Measurements from ENCODE around the gene NOP16. TPM values are rescaled to one million over a fixed set of nuclear protein-coding genes. Genes with fewer than 3 reads are reported as not detected.

Gene NOP16
- total and polyA plus RNA-seq, 8 donors: 4.3 to 55.8 (median 30.9) TPM; not detected in 1

DNA sequence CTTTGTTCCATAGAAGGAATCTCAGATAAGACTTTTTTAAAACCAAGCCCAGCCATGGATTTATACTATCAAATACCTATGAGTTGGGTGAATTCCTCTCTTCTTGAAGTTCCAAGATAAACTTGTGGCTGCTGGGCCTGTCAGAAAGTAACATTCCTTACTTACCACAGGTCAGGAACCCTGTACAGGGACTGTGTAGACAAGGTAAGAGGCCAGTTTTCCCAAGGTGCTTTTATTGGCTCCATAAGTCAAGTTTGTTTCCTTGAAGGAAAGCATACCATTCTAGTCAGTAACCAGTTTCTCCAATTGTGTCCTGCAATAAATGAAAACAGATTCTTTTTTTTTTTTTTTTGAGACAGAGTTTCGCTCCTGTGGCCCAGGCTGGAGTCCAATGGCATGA is 36.7 kb upstream of the NOP16 start:
- Histone ChIP-seq H3K27me3 (no peaks in the 10 kb centered on the region), H3K4me3 (no peak overlapping the region), H3K36me3 (no peaks in the 10 kb centered on the region), H3K27ac (peak overlapping the region in 4 of 5 donors; percentile 47 to 71 (median 57)), H3K9me3 (no peaks in the 10 kb centered on the region), H3K4me1 (peaks cover 0 to 6% (median 2%) of the 10 kb centered on the region in 4 donors)
- DNase-seq: peak in 1 of 2 donors; percentile 40
- WGBS, 5 donors: 15 to 65% (median 48%) methylated on average over 1 of the region's 1 CpG
- TF ChIP-seq EP300 (IDR thresholded peaks at IDR 0.05) (no peak), POLR2AphosphoS5 (IDR thresholded peaks at IDR 0.05) (no peak), POLR2A (IDR thresholded peaks at IDR 0.05) (no peak)
- TF ChIP-seq, protein P1, sequence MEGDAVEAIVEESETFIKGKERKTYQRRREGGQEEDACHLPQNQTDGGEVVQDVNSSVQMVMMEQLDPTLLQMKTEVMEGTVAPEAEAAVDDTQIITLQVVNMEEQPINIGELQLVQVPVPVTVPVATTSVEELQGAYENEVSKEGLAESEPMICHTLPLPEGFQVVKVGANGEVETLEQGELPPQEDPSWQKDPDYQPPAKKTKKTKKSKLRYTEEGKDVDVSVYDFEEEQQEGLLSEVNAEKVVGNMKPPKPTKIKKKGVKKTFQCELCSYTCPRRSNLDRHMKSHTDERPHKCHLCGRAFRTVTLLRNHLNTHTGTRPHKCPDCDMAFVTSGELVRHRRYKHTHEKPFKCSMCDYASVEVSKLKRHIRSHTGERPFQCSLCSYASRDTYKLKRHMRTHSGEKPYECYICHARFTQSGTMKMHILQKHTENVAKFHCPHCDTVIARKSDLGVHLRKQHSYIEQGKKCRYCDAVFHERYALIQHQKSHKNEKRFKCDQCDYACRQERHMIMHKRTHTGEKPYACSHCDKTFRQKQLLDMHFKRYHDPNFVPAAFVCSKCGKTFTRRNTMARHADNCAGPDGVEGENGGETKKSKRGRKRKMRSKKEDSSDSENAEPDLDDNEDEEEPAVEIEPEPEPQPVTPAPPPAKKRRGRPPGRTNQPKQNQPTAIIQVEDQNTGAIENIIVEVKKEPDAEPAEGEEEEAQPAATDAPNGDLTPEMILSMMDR (IDR thresholded peaks at IDR 0.05): no peak
- intact Hi-C loops (cut with DNase I; ENCODE audit: low total_unique reads): no loop called here

DNA sequence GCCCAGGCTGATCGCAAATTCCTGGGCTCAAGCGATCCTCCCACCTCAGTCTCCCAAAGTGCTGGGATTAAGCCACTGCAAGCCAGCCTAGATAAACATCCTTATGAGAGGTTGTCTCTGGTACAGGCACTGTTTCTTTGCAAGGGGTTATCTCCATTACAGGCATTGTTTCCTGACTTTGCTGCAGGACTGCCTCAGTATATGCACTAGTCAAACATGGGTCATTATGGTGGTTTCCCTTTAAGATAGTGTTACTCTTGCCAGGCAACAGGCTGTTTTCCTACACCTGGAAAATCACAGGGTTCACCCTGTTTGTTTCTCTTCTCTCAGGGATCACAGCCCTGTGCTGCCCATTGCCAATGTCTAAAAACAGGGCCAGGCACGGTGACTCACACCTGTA is 35.8 kb upstream of the NOP16 start:
- no peak overlapping the region for H3K4me3 ChIP-seq
- peaks cover 0 to 6% (median 2%) of the 10 kb centered on the region in 4 donors for H3K4me1 ChIP-seq
- H3K27ac ChIP-seq: peak overlapping the region in 3 of 5 donors; percentile 35 to 71 (median 58)
- 25 to 69% (median 34%) methylated on average over 3 of the region's 3 CpGs for WGBS, 5 donors
- TF ChIP-seq EP300 (IDR thresholded peaks at IDR 0.05): no peak
- no peak for TF ChIP-seq POLR2A (IDR thresholded peaks at IDR 0.05)
- TF ChIP-seq POLR2AphosphoS5 (IDR thresholded peaks at IDR 0.05): peak in 1 of 3 donors; percentile 73
- intact Hi-C loops (cut with DNase I; ENCODE audit: low total_unique reads): no loop called here
- H3K27me3 ChIP-seq: no peaks in the 10 kb centered on the region
- peak in 1 of 2 donors; percentile 41 for DNase-seq
- no peaks in the 10 kb centered on the region for H3K9me3 ChIP-seq
- no peaks in the 10 kb centered on the region for H3K36me3 ChIP-seq

DNA sequence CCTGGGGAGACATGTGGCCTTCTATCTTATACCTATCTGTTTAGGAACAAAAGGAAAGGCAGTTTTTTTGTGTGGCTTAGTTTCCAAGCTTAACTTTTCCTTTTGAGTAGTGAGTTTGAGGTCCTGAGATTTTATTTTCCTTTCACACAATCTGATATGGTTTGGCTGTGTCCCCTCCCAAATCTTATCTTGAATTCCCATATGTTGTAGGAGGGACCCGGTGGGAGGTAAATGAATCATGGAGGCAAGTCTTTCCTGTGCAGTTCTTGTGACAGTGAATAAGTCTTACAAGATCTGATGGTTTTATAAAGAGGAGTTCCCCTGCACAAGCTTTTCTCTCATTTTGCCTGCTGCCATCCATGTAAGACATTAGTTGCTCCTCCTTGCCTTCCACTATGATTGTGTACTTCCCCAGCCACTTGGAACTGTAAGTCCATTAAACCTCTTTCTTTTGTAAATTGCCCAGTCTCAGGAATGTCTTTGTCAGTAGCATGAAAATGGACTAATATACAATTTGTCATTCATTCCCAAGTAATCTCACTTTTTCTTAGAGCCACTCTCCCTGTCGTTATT is 32.7 kb upstream of the NOP16 start:
- TF ChIP-seq POLR2AphosphoS5 (IDR thresholded peaks at IDR 0.05): no peak
- no peak for TF ChIP-seq EP300 (IDR thresholded peaks at IDR 0.05)
- TF ChIP-seq, protein P1 (IDR thresholded peaks at IDR 0.05): no peak
- TF ChIP-seq POLR2A (IDR thresholded peaks at IDR 0.05): no peak
- H3K4me1 ChIP-seq: peaks cover 8 to 17% (median 10%) of the 10 kb centered on the region in 4 donors
- WGBS, 5 donors: 52 to 67% (median 61%) methylated on average over 2 of the region's 2 CpGs
- H3K27me3 ChIP-seq: no peaks in the 10 kb centered on the region
- intact Hi-C loops (cut with DNase I; ENCODE audit: low total_unique reads): no loop called here
- H3K4me3 ChIP-seq: no peak overlapping the region
- H3K36me3 ChIP-seq: no peaks in the 10 kb centered on the region
- H3K27ac ChIP-seq: no peak overlapping the region
- no peak for DNase-seq
- H3K9me3 ChIP-seq: no peaks in the 10 kb centered on the region

DNA sequence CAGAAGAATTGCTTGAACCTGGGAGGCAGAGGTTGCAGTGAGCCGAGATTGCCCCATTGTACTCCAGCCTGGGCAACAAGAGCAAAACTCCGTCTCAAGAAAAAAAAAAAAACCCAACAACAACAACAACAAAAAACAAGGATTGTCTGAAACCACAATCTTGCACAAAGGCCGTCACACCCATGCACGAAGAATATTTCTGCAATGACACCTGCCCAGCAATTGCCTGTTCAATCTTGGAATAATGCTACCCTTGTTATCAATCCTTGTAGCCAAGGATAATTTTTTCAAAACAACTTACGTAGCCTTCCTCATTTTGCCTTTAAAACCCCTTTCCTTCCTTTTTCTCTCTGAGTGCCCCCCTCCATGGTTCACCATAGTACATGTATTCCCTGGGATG is 31.7 kb upstream of the NOP16 start:
- WGBS, 5 donors: 90 to 95% (median 94%) methylated on average over 5 of the region's 5 CpGs
- Histone ChIP-seq H3K4me1 (peaks cover 15 to 24% (median 18%) of the 10 kb centered on the region in 4 donors), H3K4me3 (no peak overlapping the region), H3K9me3 (no peaks in the 10 kb centered on the region), H3K27ac (no peak overlapping the region), H3K36me3 (no peaks in the 10 kb centered on the region), H3K27me3 (no peaks in the 10 kb centered on the region)
- no peak for DNase-seq
- intact Hi-C loops (cut with DNase I; ENCODE audit: low total_unique reads): no loop called here
- no peak for TF ChIP-seq EP300 (IDR thresholded peaks at IDR 0.05)
- TF ChIP-seq POLR2A (IDR thresholded peaks at IDR 0.05): no peak
- no peak for TF ChIP-seq POLR2AphosphoS5 (IDR thresholded peaks at IDR 0.05)
- TF ChIP-seq, protein P1 (IDR thresholded peaks at IDR 0.05): no peak

DNA sequence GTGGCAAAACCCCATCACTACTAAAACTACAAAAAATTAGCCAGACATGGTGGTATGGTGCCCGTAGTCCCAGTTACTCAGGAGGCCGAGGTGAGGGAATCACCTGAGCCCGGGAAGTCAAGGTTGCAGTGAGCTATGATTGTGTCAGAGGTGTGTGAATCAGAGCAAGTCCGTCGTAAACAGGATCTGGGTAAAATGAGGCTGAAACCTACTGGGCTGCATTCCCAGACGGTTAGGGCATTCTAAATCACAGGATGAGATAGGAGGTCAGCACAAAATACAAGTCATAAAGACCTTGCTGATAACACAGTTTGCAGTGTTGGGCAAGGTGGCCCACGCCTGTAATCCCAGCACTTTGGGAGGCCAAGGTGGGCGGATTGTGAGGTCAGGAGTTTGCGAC is 29.9 kb upstream of the NOP16 start:
- TF ChIP-seq POLR2AphosphoS5 (IDR thresholded peaks at IDR 0.05): peak in 1 of 3 donors; percentile 40
- TF ChIP-seq EP300 (IDR thresholded peaks at IDR 0.05): no peak
- peak; percentile 41 to 71 for DNase-seq
- Histone ChIP-seq H3K27ac (no peak overlapping the region), H3K4me1 (peaks cover 33 to 37% (median 35%) of the 10 kb centered on the region in 4 donors), H3K36me3 (no peaks in the 10 kb centered on the region), H3K9me3 (no peaks in the 10 kb centered on the region), H3K4me3 (no peak overlapping the region), H3K27me3 (no peaks in the 10 kb centered on the region)
- intact Hi-C loops (cut with DNase I; ENCODE audit: low total_unique reads): no loop called here
- 40 to 74% (median 57%) methylated on average over 9 of the region's 9 CpGs for WGBS, 5 donors
